Omental fat pad (tissue), 4 donors: ENCODE measurements around the gene INAFM1. TPM values are rescaled to one million over a fixed set of nuclear protein-coding genes. Genes with fewer than 3 reads are reported as not detected.

Source experiments
- ATAC-seq: fragments of 150-250 bp; one replicate; pipeline ENCODE4 v1.9.1; 2016; ENCODE audit warnings: mild to moderate bottlenecking, moderate library complexity; ENCODE audit not compliant: low FRiP score
- DNase-seq: peaks from one replicate; pipeline ENCODE4 v3.0.0-alpha.2; 2019; ENCODE audit warnings: low spot score
- CTCF ChIP-seq, 3 donors: fragments of 450-650 bp; IDR thresholded peaks; one replicate each; pipeline ENCODE4 v1.5.1; 2016 to 2017; ENCODE audit warnings: antibody characterized with exemption in 3 of 3, mild to moderate bottlenecking in 3 of 3, moderate library complexity in 2 of 3
- small RNA-seq: library from RNA; depleted of rRNA; stranded (forward); fragments of <200 nt; gene quantifications from one replicate; pipeline ENCODE3, GENCODE V24; 2016
- total RNA-seq, 4 donors: library from RNA; depleted of rRNA; stranded (reverse); fragments of >200 nt; gene quantifications; one replicate each; pipeline ENCODE4 v1.1.0, GENCODE V29; 2016

The INAFM1 gene
- total RNA-seq, 4 donors from 2014 or later, result 3.3 to 8.2 (median 5.7) TPM

- no peak for TF ChIP-seq CTCF (IDR thresholded peaks at IDR 0.05)
- ATAC-seq, result no peak
- DNase-seq, result no peak
Measured at GRCh38 chr19:47323872-47324271, 49.2 kb downstream of the INAFM1 start.

GRCh38 chr19:47324502-47324901, 49.8 kb downstream of the INAFM1 start:
- TF ChIP-seq CTCF (IDR thresholded peaks at IDR 0.05), result no peak
- DNase-seq, result no peak
- no peak for ATAC-seq

Small RNAs within 50 kb of the gene (small RNA-seq; reads per million reads assigned to genes)
- gene MIR3190, result not detected

Other genes starting within 250 kb of the INAFM1 start
- gene TMEM160, start 226.3 kb upstream of the INAFM1 start, total RNA-seq, result 10 to 100 TPM; 17.5 to 35.0 (median 22.8) TPM
- 10 to 100 TPM; 13.1 to 20.9 (median 18.0) TPM for gene ZC3H4, start 161.1 kb upstream of the INAFM1 start, total RNA-seq
- gene SAE1, start 144.1 kb upstream of the INAFM1 start, total RNA-seq, result 10 to 100 TPM; 36.5 to 50.7 (median 49.2) TPM
- gene BBC3, start 43.7 kb upstream of the INAFM1 start, total RNA-seq, result 1 to 10 TPM; 1.0 to 9.1 (median 1.8) TPM
- gene CCDC9, start 18.4 kb upstream of the INAFM1 start, total RNA-seq, result 10 to 100 TPM in 2 of 4 donors, 1 to 10 TPM in 2; 8.2 to 16.7 (median 12.5) TPM
- gene C5AR1, start 35.0 kb downstream of the INAFM1 start, total RNA-seq, result 10 to 100 TPM; 26.5 to 94.0 (median 60.7) TPM
- 10 to 100 TPM in 3 of 4 donors, 1 to 10 TPM in 1; 5.4 to 16.9 (median 12.9) TPM for gene C5AR2, start 57.3 kb downstream of the INAFM1 start, total RNA-seq
- 10 to 100 TPM in 3 of 4 donors, 1 to 10 TPM in 1; 9.5 to 22.2 (median 14.7) TPM for gene DHX34, start 74.4 kb downstream of the INAFM1 start, total RNA-seq
- gene MEIS3, start 144.6 kb downstream of the INAFM1 start, total RNA-seq, result 10 to 100 TPM in 2 of 4 donors, 1 to 10 TPM in 2; 7.3 to 17.2 (median 11.6) TPM
- 1 to 10 TPM in 1 of 4 donors, under 1 TPM in 2, not detected in 1; 0.19 to 1.4 (median 0.47) TPM for gene SLC8A2, start 197.0 kb downstream of the INAFM1 start, total RNA-seq
- 1 to 10 TPM; 4.4 to 7.6 (median 5.5) TPM for gene KPTN, start 209.3 kb downstream of the INAFM1 start, total RNA-seq
- gene NAPA, start 240.2 kb downstream of the INAFM1 start, total RNA-seq, result 10 to 100 TPM; 77.5 to 83.6 (median 81.0) TPM